Measurements from ENCODE around the gene C4orf36.

GRCh38 chr4:86848136-86848535, 44.1 kb downstream of the C4orf36 start:
- TF ChIP-seq USF1 (IDR thresholded peaks at IDR 0.05) (no peak), EP300 (IDR thresholded peaks at IDR 0.05; ENCODE audit: borderline replicate concordance) (no peak), TEAD4 (IDR thresholded peaks at IDR 0.05) (no peak), FOXM1 (IDR thresholded peaks at IDR 0.05; ENCODE audit: borderline replicate concordance, low read depth) (no peak), NFIC (IDR thresholded peaks at IDR 0.05) (no peak), ZBTB7A (IDR thresholded peaks at IDR 0.05; ENCODE audit: low read depth) (no peak), YY1 (IDR thresholded peaks at IDR 0.05; ENCODE audit: low read depth) (no peak), TAF1 (IDR thresholded peaks at IDR 0.05; ENCODE audit: low read depth) (no peak), MAX (IDR thresholded peaks at IDR 0.05) (no peak), TCF12 (IDR thresholded peaks at IDR 0.05; ENCODE audit: low read depth) (no peak), RAD21 (IDR thresholded peaks at IDR 0.05; ENCODE audit: low read depth) (no peak), CREB1 (IDR thresholded peaks at IDR 0.05; ENCODE audit: low read depth) (no peak), REST (IDR thresholded peaks at IDR 0.05; ENCODE audit: low read depth) (no peak), EGR1 (IDR thresholded peaks at IDR 0.05) (no peak)
